ENCODE data around the gene PTPRD. TPM values are rescaled to one million over a fixed set of nuclear protein-coding genes. Genes with fewer than 3 reads are reported as not detected.

PTPRD gene
- total RNA-seq, 1 donor from 2014 or later: 5.7 TPM

DNA sequence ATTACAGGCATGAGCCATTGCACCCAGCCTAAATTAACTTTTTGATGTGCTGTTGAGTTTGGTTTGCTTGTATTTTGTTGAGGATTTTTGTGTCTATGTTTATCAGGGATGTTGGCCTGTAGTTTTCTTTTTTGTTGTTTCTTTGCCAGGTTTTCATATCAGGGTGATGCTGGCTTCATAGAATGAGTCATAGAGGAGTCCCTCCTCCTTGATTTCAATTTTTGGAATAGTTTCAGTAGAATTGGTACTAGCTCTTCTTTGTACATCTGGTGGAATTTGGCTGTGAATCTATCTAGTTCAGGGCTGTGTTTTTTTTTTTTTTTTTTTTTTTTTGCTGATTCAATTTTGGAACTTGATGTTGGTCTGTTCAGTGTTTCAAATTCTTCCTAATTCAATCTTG lies 1648.9 kb downstream of the PTPRD start:
- no peak for DNase-seq (ENCODE audit: low spot score)
- Mint-ChIP-seq H3K9me3 (ENCODE audit: low read depth) (peaks cover 7% of the 10 kb centered on the region), H3K4me3 (ENCODE audit: unreplicated experiment) (no peak overlapping the region), H3K27ac (ENCODE audit: unreplicated experiment) (no peak overlapping the region), H3K36me3 (ENCODE audit: low read depth) (no peaks in the 10 kb centered on the region), H3K4me1 (ENCODE audit: low read depth) (no peaks in the 10 kb centered on the region), H3K27me3 (ENCODE audit: low read depth) (peaks cover 6% of the 10 kb centered on the region)
- TF ChIP-seq CTCF (IDR thresholded peaks at IDR 0.05): no peak

- Mint-ChIP-seq H3K27ac (ENCODE audit: unreplicated experiment) (no peak overlapping the region), H3K9me3 (ENCODE audit: low read depth) (peaks cover 7% of the 10 kb centered on the region), H3K36me3 (ENCODE audit: low read depth) (no peaks in the 10 kb centered on the region), H3K27me3 (ENCODE audit: low read depth) (peaks cover 8% of the 10 kb centered on the region), H3K4me3 (ENCODE audit: unreplicated experiment) (no peak overlapping the region), H3K4me1 (ENCODE audit: low read depth) (no peaks in the 10 kb centered on the region)
- no peak for TF ChIP-seq CTCF (IDR thresholded peaks at IDR 0.05)
- no peak for DNase-seq (ENCODE audit: low spot score)
Measured at GRCh38 chr9:8962084-8962483, 1650.7 kb downstream of the PTPRD start.

DNA sequence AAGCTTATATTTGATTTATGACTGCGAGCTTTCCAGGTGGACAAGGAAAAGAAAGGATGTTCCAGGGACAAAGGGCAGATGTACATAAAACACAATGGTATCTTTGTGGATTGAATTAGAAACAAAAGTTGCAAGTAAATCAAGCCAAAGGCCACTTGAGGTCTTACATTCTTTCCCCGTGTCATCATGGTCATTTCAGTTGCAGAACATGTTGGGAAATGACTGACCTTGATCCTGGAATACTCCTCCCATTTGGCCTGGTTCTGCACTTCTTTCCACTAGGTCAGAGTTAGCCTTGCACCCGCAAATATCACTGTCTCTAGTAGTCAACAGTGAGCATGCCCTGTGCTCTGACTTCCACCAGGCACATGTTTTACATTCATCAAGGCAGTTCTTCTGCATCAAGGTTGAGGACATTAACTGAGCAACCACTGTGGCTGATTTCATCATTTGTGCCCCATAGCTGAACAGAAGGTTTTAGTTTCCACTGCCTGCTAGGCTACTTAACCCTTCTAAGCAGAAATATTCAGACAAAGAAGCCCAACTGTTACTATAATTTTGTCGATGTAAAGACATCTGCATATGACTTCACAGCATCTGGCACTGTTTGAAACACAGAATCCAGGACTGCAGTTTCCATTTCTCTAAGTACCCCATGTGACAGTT lies 1651.5 kb downstream of the PTPRD start:
- Mint-ChIP-seq H3K4me3 (ENCODE audit: unreplicated experiment) (no peak overlapping the region), H3K36me3 (ENCODE audit: low read depth) (no peaks in the 10 kb centered on the region), H3K27me3 (ENCODE audit: low read depth) (peaks cover 14% of the 10 kb centered on the region), H3K9me3 (ENCODE audit: low read depth) (peaks cover 7% of the 10 kb centered on the region), H3K4me1 (ENCODE audit: low read depth) (no peaks in the 10 kb centered on the region), H3K27ac (ENCODE audit: unreplicated experiment) (no peak overlapping the region)
- DNase-seq (ENCODE audit: low spot score): no peak
- TF ChIP-seq CTCF (IDR thresholded peaks at IDR 0.05): no peak

DNA sequence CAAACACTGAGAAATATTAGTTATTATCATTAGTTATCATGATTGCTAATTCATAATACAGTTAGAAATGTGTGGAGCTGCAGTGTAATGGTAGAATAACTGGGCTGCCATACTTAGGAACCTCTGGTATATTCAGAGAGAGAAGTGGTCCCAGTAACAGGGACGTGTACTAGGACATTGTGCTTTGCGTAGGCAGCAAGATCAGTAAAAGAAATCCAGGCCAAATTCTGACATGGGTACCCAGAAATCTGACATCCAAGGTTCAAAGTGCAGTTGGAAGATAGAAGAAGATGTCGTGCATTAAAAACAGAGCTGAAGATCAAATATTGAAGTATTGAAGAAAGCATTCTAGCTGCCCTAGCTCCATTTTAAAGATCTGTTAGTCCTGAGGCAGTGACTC lies 1652.5 kb downstream of the PTPRD start:
- peaks cover 14% of the 10 kb centered on the region for H3K27me3 Mint-ChIP-seq (ENCODE audit: low read depth)
- H3K36me3 Mint-ChIP-seq (ENCODE audit: low read depth): no peaks in the 10 kb centered on the region
- H3K4me3 Mint-ChIP-seq (ENCODE audit: unreplicated experiment): no peak overlapping the region
- H3K27ac Mint-ChIP-seq (ENCODE audit: unreplicated experiment): no peak overlapping the region
- no peaks in the 10 kb centered on the region for H3K9me3 Mint-ChIP-seq (ENCODE audit: low read depth)
- no peaks in the 10 kb centered on the region for H3K4me1 Mint-ChIP-seq (ENCODE audit: low read depth)
- no peak for TF ChIP-seq CTCF (IDR thresholded peaks at IDR 0.05)
- DNase-seq (ENCODE audit: low spot score): no peak

DNA sequence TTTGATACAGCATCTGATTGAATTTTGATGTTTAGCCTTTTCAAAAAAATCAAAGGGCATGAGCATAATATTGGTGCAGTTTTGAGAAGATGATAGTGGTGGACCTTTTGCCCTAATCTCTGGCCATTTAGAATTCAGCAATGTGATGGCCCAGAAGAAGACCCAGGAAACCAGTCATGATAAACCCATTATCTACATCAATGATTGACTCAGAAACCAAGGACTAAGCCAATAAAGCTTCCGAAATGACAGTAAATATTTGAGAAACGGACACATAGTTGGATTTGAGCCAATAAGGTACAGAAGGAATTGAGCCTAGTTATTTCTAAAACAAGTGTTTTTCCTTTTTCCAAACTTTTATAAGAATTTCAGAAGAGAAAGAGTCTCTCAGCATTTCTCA lies 1654.4 kb downstream of the PTPRD start:
- H3K9me3 Mint-ChIP-seq (ENCODE audit: low read depth): no peaks in the 10 kb centered on the region
- no peak for TF ChIP-seq CTCF (IDR thresholded peaks at IDR 0.05)
- H3K27me3 Mint-ChIP-seq (ENCODE audit: low read depth): peaks cover 17% of the 10 kb centered on the region
- no peak overlapping the region for H3K27ac Mint-ChIP-seq (ENCODE audit: unreplicated experiment)
- H3K4me3 Mint-ChIP-seq (ENCODE audit: unreplicated experiment): no peak overlapping the region
- no peaks in the 10 kb centered on the region for H3K4me1 Mint-ChIP-seq (ENCODE audit: low read depth)
- H3K36me3 Mint-ChIP-seq (ENCODE audit: low read depth): no peaks in the 10 kb centered on the region
- no peak for DNase-seq (ENCODE audit: low spot score)

Data from chondrocyte (in vitro differentiated cells).